GM18498 (cell line): ENCODE measurements around the gene PLEKHM2.

Source experiments
- ATAC-seq: cut with Tn5 transposase; IDR thresholded peaks from one replicate; pipeline ENCODE4 v1.9.1; 2021; ENCODE audit warnings: mild to moderate bottlenecking, moderate library complexity; ENCODE audit not compliant: unreplicated experiment

Gene PLEKHM2

DNA sequence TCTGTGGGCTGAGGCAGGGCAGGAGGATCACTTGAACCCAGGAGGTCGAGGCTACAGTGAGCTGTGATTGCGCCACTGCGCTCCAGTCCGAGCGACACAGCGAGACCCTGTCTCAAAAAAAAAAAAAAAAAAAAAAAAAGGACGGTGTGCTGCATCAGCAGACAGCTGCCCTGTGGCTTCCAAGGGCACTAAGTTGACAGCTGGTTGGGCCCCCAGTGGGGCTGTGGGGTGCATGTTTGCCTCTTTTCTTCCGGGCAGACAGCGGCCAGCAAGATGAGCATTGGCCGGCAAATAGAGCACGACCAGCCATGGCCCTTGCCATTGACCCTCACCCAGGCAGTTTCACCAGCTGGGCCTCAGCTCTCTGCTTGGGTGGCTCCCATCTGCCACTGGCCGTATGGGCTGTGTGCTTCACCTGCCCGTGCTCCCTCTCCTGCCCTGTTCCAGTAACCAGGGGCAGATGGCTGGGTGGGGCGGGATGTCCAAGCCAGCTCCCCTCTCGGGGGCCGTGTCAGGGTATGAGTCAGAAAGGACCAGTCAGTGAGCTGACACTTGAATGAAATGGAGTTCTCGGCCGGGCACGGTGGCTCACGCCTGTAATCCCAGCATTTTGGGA lies 39.6 kb downstream of the PLEKHM2 start:
- no peak for ATAC-seq

GRCh38 chr1:15724949-15725880 lies 41.1 kb downstream of the PLEKHM2 start:
- ATAC-seq, result no peak

DNA sequence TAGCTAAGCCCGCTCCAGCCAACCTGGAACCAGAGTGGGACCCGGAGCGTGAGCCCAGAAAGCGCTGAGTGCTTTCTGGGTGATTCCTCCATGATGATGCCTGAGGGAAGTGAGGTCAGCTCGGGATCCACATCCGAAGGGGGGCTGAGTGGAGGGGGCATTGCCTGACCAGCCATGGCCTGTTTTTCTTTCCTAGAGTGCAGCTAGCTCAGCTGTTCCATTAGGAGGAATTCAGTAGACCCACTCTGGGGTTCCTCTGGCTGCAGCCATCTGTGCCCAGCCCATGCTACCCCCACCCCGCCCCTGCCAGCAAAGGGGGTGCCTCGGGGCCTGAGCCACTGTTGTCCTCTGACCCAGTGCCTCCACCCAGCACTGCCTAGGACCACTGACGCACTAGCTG lies 42.4 kb downstream of the PLEKHM2 start:
- no peak for ATAC-seq

DNA sequence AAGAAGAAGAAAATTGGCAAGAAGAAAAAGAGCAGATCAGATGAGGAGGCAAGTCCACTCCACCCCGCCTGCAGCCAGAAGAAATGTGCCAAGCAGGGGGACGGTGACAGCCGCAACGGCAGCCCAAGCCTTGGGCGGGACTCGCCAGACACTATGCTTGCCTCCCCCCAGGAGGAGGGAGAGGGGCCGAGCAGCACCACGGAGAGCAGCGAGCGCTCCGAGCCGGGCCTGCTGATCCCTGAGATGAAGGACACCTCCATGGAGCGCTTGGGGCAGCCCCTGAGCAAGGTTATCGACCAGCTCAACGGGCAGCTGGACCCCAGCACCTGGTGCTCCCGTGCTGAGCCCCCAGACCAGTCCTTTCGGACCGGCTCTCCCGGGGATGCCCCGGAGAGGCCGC lies 42.9 kb downstream of the PLEKHM2 start:
- no peak for ATAC-seq

GRCh38 chr1:15727424-15727823 lies 43.3 kb downstream of the PLEKHM2 start:
- no peak for ATAC-seq

- ATAC-seq, result no peak
These were observed 43.9 kb downstream of the PLEKHM2 start for GRCh38 chr1:15727866-15728534.

DNA sequence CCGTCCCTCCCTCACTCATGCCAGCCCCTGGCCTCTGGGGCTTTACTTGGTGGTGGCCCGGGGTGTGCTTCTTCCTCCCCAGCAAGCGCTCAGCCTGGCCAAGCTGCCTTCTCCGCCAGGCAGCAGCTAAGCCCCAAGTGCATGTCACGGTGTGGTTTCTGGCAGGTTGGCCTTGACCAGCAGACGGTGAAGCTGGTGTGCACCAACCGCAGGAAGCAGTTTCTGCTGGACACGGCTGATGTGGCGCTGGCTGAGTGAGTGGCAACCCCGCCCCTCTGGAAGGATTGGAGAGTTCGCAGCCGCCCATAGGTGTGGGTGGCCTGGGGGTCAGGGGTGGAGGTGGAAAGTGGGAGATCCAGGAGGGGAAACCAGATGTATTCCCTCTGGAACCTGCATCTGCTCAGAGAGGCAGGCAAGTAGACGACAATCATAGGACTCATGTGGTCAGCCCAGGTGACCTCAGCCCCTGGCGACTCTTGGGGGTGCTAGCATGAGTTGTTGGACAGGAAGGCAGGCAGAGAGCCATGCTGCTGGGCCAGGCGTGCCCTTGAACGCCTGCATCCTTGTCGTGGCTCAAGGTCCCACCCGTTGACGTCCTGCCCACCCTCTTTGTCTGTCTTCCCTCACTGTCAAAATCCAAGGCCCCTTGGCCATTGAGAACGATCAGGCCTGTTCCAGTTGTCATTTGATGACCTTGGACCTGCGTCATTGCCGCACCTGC lies 45.0 kb downstream of the PLEKHM2 start:
- no peak for ATAC-seq

GRCh38 chr1:15730423-15730822 lies 46.3 kb downstream of the PLEKHM2 start:
- no peak for ATAC-seq

GRCh38 chr1:15730936-15731335 lies 46.8 kb downstream of the PLEKHM2 start:
- no peak for ATAC-seq

- ATAC-seq, result no peak
These were observed 47.9 kb downstream of the PLEKHM2 start for GRCh38 chr1:15731735-15732685.

DNA sequence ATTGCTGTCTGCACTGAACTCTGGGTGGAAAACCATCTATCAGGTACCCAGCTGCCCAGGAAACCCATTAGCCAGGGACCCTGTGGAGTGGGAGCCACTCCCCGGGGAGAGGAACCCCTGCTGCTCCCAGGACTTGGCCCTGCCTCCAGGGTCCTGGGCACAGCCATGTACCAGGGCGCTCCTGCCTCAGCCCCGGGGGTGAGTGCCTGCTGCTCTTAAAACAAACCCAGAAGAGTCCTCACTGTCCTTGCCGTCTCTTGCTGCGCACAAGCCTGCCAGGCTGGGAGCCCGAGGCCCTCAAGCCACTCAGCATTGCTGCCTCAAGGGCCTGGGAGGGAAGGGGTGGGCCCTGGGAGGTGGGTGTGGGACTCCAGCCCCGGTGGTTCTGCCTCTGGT lies 48.6 kb downstream of the PLEKHM2 start:
- no peak for ATAC-seq

GRCh38 chr1:15733218-15733725 lies 49.2 kb downstream of the PLEKHM2 start:
- no peak for ATAC-seq

DNA sequence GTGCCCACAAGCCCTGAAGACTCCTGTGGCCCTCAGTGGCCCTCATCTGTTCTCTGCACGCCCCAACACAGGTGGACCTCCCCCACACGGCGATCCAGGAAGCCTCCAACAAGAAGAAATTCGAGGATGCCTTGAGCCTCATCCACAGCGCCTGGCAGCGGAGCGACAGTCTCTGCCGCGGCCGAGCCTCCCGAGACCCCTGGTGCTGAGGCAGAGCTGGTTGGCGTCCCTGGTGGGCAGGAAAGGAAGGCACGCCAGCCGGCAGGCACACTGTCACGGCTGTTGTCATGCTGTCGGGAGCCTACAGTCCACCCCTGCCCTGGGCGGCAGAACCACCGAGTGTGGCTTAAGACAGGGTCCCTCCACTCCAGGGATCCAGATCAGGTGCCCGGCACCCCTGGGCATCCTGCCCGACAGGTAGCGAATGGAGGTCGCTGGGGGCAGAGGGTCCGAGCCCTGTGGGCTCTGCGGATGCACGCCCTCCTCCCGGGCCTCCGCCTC lies 49.7 kb downstream of the PLEKHM2 start:
- no peak for ATAC-seq

DNA sequence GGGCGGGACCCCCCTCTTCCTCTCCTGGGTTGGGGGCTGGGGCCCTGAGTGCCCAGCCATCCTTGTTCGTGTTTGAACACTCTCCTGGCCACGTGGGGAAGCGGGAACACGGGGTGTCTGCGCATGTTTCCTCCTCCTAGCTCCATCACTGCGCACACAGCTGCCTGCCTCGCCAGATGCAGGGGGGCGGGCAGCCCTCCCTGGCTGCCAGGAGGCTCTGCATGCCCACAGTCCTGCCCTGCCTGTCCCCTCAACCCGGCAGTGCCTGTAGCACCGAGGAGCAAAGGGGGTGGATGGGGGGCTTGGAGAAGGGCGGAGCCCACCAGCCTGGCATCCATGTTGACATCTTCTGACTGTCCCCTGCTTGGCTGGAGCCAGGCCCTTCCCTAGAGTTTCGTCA lies 50.2 kb downstream of the PLEKHM2 start:
- no peak for ATAC-seq

DNA sequence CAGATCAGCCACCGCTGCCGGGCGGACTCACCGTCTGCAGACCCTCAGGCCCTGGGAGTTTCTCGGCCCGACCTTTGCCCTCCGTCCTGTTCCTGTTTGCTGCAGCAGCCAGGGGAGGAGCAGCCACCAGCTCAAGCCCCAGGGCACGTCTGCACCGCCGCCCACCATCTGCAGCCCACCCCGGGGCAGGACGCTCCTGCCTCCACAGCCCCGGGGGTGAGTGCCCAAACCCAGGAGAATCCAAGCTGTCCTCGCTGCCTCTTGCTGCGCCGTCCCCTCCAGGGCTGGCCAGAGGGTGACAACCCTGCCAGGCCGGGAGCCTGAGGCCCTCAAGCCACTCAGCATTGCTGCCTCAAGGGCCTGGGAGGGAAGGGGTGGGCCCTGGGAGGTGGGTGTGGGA lies 50.8 kb downstream of the PLEKHM2 start:
- no peak for ATAC-seq

DNA sequence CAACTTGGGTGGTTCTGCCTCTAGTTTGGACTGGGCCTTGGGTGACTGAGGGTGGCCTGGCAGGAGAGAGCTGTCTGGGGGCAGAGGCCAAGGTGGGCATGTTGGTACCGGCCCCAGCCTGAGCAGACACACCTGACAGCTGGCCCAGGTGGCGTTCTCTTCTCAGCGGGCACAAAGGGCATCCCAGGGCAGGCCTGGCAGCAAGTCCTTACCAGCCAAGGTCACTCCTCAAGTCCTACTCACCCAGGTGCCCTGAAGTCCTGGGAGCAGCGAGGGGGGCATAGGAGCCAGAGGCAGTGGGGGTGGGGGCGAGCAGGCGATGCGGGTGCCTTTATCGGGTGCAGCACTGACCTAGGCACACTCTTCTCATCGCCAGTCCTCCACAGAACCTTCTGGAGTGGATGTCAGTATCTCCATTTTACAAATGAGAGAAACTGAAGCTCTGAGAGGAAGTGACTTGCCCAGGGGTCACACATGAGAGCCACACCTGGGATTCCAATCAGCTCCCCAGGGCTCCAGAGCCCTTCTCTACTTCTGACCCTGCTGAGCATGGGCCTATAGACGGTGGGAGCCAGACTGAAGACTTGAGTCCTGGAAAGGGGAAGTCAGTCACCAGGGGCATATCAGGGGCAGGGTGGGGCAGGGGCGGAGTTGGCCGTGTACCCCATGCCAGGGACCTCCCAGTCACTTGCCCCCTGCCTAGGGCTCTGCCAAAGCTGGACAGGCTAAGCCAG lies 51.4 kb downstream of the PLEKHM2 start:
- no peak for ATAC-seq

GRCh38 chr1:15736038-15736891 lies 52.1 kb downstream of the PLEKHM2 start, which contains the start of gene SLC25A34:
Gene SLC25A34, plus strand, starts transcription at chr1:15736258. Its CDS starts 228 bp downstream, at chr1:15736486.
- no peak for ATAC-seq

- ATAC-seq, result no peak
These were observed 52.8 kb downstream of the PLEKHM2 start for GRCh38 chr1:15736892-15737261.
